Adipocyte (in vitro differentiated cells): ENCODE results near the gene TCF20.

ENCODE experiments used
- DNase-seq: peaks from one replicate; pipeline ENCODE4 v3.0.0-alpha.2; 2015; ENCODE audit warnings: low read depth
- H3K27me3 ChIP-seq: replicated peaks from 2 replicates; pipeline ENCODE4 v1.7.0; 2013; ENCODE audit warnings: mild to moderate bottlenecking, low read length, moderate library complexity; ENCODE audit not compliant: control insufficient read depth, insufficient read depth
- H3K36me3 ChIP-seq: 2 replicates; pipeline ENCODE4 v1.7.0; 2013; ENCODE audit warnings: low read length, mild to moderate bottlenecking, moderate library complexity; ENCODE audit not compliant: control insufficient read depth, insufficient read depth, severe bottlenecking
- H3K4me1 ChIP-seq: 2 replicates; pipeline ENCODE4 v1.7.0; 2013; ENCODE audit warnings: mild to moderate bottlenecking, low read length, moderate library complexity; ENCODE audit not compliant: control insufficient read depth, insufficient read depth
- H3K4me3 ChIP-seq: 2 replicates; pipeline ENCODE4 v1.7.0; 2013; ENCODE audit warnings: mild to moderate bottlenecking, low read length, moderate library complexity
- H3K9ac ChIP-seq: 2 replicates; pipeline ENCODE4 v1.7.0; 2013; ENCODE audit warnings: mild to moderate bottlenecking, low read length, moderate library complexity
- H3K9me3 ChIP-seq: 2 replicates; pipeline ENCODE4 v1.7.0; 2013; ENCODE audit warnings: mild to moderate bottlenecking, low read length, moderate library complexity; ENCODE audit not compliant: control insufficient read depth

The TCF20 gene

GRCh38 chr22:42309865-42310264 is 39.4 kb upstream of the TCF20 start:
- no peaks in the 10 kb centered on the region for H3K4me1 ChIP-seq
- no peak for DNase-seq

GRCh38 chr22:42308892-42309468 is 38.5 kb upstream of the TCF20 start:
- DNase-seq = no peak
- H3K9ac ChIP-seq = no peak overlapping the region
- no peaks in the 10 kb centered on the region for H3K9me3 ChIP-seq
- no peaks in the 10 kb centered on the region for H3K4me1 ChIP-seq
- peaks cover 74% of the 10 kb centered on the region for H3K27me3 ChIP-seq
- H3K36me3 ChIP-seq = no peaks in the 10 kb centered on the region
- no peak overlapping the region for H3K4me3 ChIP-seq

More at GRCh38 chr22:42309865-42310264, 39.4 kb upstream of the TCF20 start:
- H3K4me3 ChIP-seq = no peak overlapping the region
- H3K36me3 ChIP-seq = no peaks in the 10 kb centered on the region
- no peaks in the 10 kb centered on the region for H3K9me3 ChIP-seq
- no peak overlapping the region for H3K9ac ChIP-seq
- peaks cover 67% of the 10 kb centered on the region for H3K27me3 ChIP-seq

- Histone ChIP-seq H3K36me3 (no peaks in the 10 kb centered on the region), H3K4me1 (no peaks in the 10 kb centered on the region), H3K4me3 (no peak overlapping the region), H3K27me3 (peaks cover 72% of the 10 kb centered on the region), H3K9ac (no peak overlapping the region), H3K9me3 (no peaks in the 10 kb centered on the region)
- no peak for DNase-seq
Observed at GRCh38 chr22:42307806-42308563, 37.5 kb upstream of the TCF20 start.

- no peak for DNase-seq
- peaks cover 72% of the 10 kb centered on the region for H3K27me3 ChIP-seq
- H3K4me3 ChIP-seq = no peak overlapping the region
- no peaks in the 10 kb centered on the region for H3K4me1 ChIP-seq
- H3K9ac ChIP-seq = no peak overlapping the region
- no peaks in the 10 kb centered on the region for H3K36me3 ChIP-seq
- no peaks in the 10 kb centered on the region for H3K9me3 ChIP-seq
Observed at GRCh38 chr22:42306010-42306409, 35.6 kb upstream of the TCF20 start.

GRCh38 chr22:42304324-42304790 is 33.9 kb upstream of the TCF20 start:
- H3K36me3 ChIP-seq = no peaks in the 10 kb centered on the region
- peaks cover 73% of the 10 kb centered on the region for H3K27me3 ChIP-seq
- H3K9me3 ChIP-seq = no peaks in the 10 kb centered on the region
- H3K9ac ChIP-seq = no peak overlapping the region
- DNase-seq = no peak
- no peak overlapping the region for H3K4me3 ChIP-seq
- H3K4me1 ChIP-seq = no peaks in the 10 kb centered on the region

- Histone ChIP-seq H3K4me3 (no peak overlapping the region), H3K9ac (no peak overlapping the region), H3K9me3 (no peaks in the 10 kb centered on the region), H3K27me3 (peaks cover 76% of the 10 kb centered on the region), H3K36me3 (no peaks in the 10 kb centered on the region), H3K4me1 (no peaks in the 10 kb centered on the region)
- DNase-seq = no peak
Observed at GRCh38 chr22:42303396-42304323, 33.2 kb upstream of the TCF20 start.

GRCh38 chr22:42301742-42302102 is 31.3 kb upstream of the TCF20 start:
- Histone ChIP-seq H3K27me3 (peaks cover 76% of the 10 kb centered on the region), H3K9me3 (no peaks in the 10 kb centered on the region), H3K36me3 (no peaks in the 10 kb centered on the region), H3K4me1 (no peaks in the 10 kb centered on the region), H3K4me3 (no peak overlapping the region), H3K9ac (no peak overlapping the region)
- no peak for DNase-seq

- no peak for DNase-seq
- Histone ChIP-seq H3K4me1 (no peaks in the 10 kb centered on the region), H3K9ac (no peak overlapping the region), H3K27me3 (peaks cover 76% of the 10 kb centered on the region), H3K4me3 (no peak overlapping the region), H3K9me3 (no peaks in the 10 kb centered on the region), H3K36me3 (no peaks in the 10 kb centered on the region)
Observed at GRCh38 chr22:42301077-42301741, 30.8 kb upstream of the TCF20 start.

GRCh38 chr22:42300259-42301076 is 30.0 kb upstream of the TCF20 start:
- no peak for DNase-seq
- H3K4me3 ChIP-seq = no peak overlapping the region

GRCh38 chr22:42299586-42300258 is 29.3 kb upstream of the TCF20 start:
- no peak overlapping the region for H3K4me3 ChIP-seq

More at GRCh38 chr22:42300259-42301076, 30.0 kb upstream of the TCF20 start:
- Histone ChIP-seq H3K9ac (no peak overlapping the region), H3K9me3 (no peaks in the 10 kb centered on the region), H3K27me3 (peaks cover 81% of the 10 kb centered on the region), H3K4me1 (no peaks in the 10 kb centered on the region), H3K36me3 (no peaks in the 10 kb centered on the region)

More at GRCh38 chr22:42299586-42300258, 29.3 kb upstream of the TCF20 start:
- no peaks in the 10 kb centered on the region for H3K4me1 ChIP-seq
- H3K36me3 ChIP-seq = no peaks in the 10 kb centered on the region
- DNase-seq = no peak
- H3K27me3 ChIP-seq = peaks cover 79% of the 10 kb centered on the region
- no peaks in the 10 kb centered on the region for H3K9me3 ChIP-seq
- no peak overlapping the region for H3K9ac ChIP-seq
